Stimulated activated naive B cell treated with anti-CD40 and anti-IgM and Interleukin-4, amounts not matched to agents 10 μg/mL and 1 μg/mL and 100 μg/mL, for 72 hours (primary cell): ENCODE measurements around the gene ZNF550.
"Not testable (repeated sequence)": the region's sequence is repeated elsewhere in the genome, so short reads cannot be mapped to it uniquely, and the experiment has no call there.

Experiments used
- ATAC-seq, 2 donors: fragments of 150-1000 bp; cut with Tn5 transposase; replicated peaks; 2 replicates each; pipeline ENCODE4 v1.10.0; 2021; ENCODE audit warnings: moderate library complexity in 1 of 2
- DNase-seq: peaks from one replicate; pipeline ENCODE4 v3.0.0; 2021
- H3K27ac Mint-ChIP-seq: one replicate; pipeline ENCODE4 v1.8.0; 2022; ENCODE audit warnings: mild to moderate bottlenecking, mixed read lengths
- H3K27me3 Mint-ChIP-seq, 2 donors: one replicate each; pipeline ENCODE4 v1.8.0; 2022; ENCODE audit warnings: mixed read lengths in 2 of 2
- H3K36me3 Mint-ChIP-seq, 2 donors: one replicate each; pipeline ENCODE4 v1.8.0; 2022; ENCODE audit warnings: mixed read lengths in 2 of 2, mild to moderate bottlenecking in 1 of 2
- H3K4me1 Mint-ChIP-seq, 2 donors: one replicate each; pipeline ENCODE4 v1.8.0; 2022; ENCODE audit warnings: mixed read lengths in 2 of 2, mild to moderate bottlenecking in 1 of 2
- H3K4me3 Mint-ChIP-seq, 2 donors: one replicate each; pipeline ENCODE4 v1.8.0; 2022; ENCODE audit warnings: mild to moderate bottlenecking in 2 of 2, mixed read lengths in 2 of 2, moderate library complexity in 1 of 2
- H3K9me3 Mint-ChIP-seq, 2 donors: one replicate each; pipeline ENCODE4 v1.8.0; 2022; ENCODE audit warnings: mixed read lengths in 2 of 2, mild to moderate bottlenecking in 1 of 2

Gene ZNF550

GRCh38 chr19:57500400-57500799, 59.3 kb downstream of the ZNF550 start:
- H3K36me3 Mint-ChIP-seq = peaks cover 39 to 52% of the 10 kb centered on the region in 2 donors
- ATAC-seq = peak in 1 of 2 donors; percentile 18
- H3K27me3 Mint-ChIP-seq, DNase-seq: not testable (repeated sequence)
- peak overlapping the region; percentile 69 to 81 for H3K4me3 Mint-ChIP-seq
- peaks cover 16 to 19% of the 10 kb centered on the region in 2 donors for H3K9me3 Mint-ChIP-seq
- H3K27ac Mint-ChIP-seq = peak overlapping the region; percentile 81
- peaks cover 22 to 38% of the 10 kb centered on the region in 2 donors for H3K4me1 Mint-ChIP-seq

- peaks cover 38 to 53% of the 10 kb centered on the region in 2 donors for H3K36me3 Mint-ChIP-seq
- H3K4me1 Mint-ChIP-seq = peaks cover 22 to 38% of the 10 kb centered on the region in 2 donors
- peak; percentile 93 for DNase-seq
- ATAC-seq = peak; percentile 99
- H3K27ac Mint-ChIP-seq = peak within 1 kb of the TSS; percentile 81
- H3K4me3 Mint-ChIP-seq = peak within 1 kb of the TSS; percentile 69 to 81
- H3K9me3 Mint-ChIP-seq = peaks cover 16 to 19% of the 10 kb centered on the region in 2 donors
- H3K27me3 Mint-ChIP-seq = not testable (repeated sequence)
Observed at GRCh38 chr19:57499680-57500395, 59.8 kb downstream of the ZNF550 start, which contains the start of gene ZNF773. Gene ZNF773 (plus strand): TSS chr19:57499938. CDS start chr19:57500081, 143 bp downstream.

- Mint-ChIP-seq H3K4me3 (peak overlapping the region; percentile 69 to 81), H3K27ac (peak overlapping the region; percentile 81), H3K36me3 (peaks cover 42 to 55% of the 10 kb centered on the region in 2 donors), H3K9me3 (peaks cover 16 to 19% of the 10 kb centered on the region in 2 donors), H3K4me1 (peaks cover 22 to 38% of the 10 kb centered on the region in 2 donors)
- not testable (repeated sequence) for DNase-seq, H3K27me3 Mint-ChIP-seq, ATAC-seq
Observed at GRCh38 chr19:57499332-57499679, 60.4 kb downstream of the ZNF550 start.

- not testable (repeated sequence) for H3K27me3 Mint-ChIP-seq, DNase-seq
- Mint-ChIP-seq H3K27ac (peak overlapping the region; percentile 52), H3K4me1 (peaks cover 12 to 26% of the 10 kb centered on the region in 2 donors), H3K9me3 (peaks cover 14 to 21% of the 10 kb centered on the region in 2 donors), H3K4me3 (peak overlapping the region; percentile 59 to 68), H3K36me3 (peaks cover 31 to 55% of the 10 kb centered on the region in 2 donors)
- peak in 1 of 2 donors; percentile 18 for ATAC-seq
Observed at GRCh38 chr19:57488299-57488644, 71.4 kb downstream of the ZNF550 start.

- peak; percentile 99 for ATAC-seq
- Mint-ChIP-seq H3K4me3 (peak within 1 kb of the TSS; percentile 59 to 68), H3K36me3 (peaks cover 25 to 49% of the 10 kb centered on the region in 2 donors), H3K27ac (peak within 1 kb of the TSS; percentile 52), H3K4me1 (peaks cover 12 to 26% of the 10 kb centered on the region in 2 donors), H3K9me3 (peaks cover 14 to 21% of the 10 kb centered on the region in 2 donors)
- H3K27me3 Mint-ChIP-seq = not testable (repeated sequence)
- DNase-seq = peak; percentile 91
Observed at GRCh38 chr19:57487477-57488298, 72.0 kb downstream of the ZNF550 start, which contains the start of gene ZNF419. Gene ZNF419 (plus strand): TSS chr19:57487750. CDS start chr19:57487951, 201 bp downstream.
